Stimulated activated CD4-positive, alpha-beta T cell treated with anti-CD3 and anti-CD28 coated beads, Interleukin-2, amount 100 ng/mL, for 48 hours (primary cell): ENCODE data around the gene LHX6.

Experiments
- DNase-seq, 2 donors: peaks; one replicate each; pipeline ENCODE4 v3.0.0-alpha.2; 2020

Gene LHX6

DNA sequence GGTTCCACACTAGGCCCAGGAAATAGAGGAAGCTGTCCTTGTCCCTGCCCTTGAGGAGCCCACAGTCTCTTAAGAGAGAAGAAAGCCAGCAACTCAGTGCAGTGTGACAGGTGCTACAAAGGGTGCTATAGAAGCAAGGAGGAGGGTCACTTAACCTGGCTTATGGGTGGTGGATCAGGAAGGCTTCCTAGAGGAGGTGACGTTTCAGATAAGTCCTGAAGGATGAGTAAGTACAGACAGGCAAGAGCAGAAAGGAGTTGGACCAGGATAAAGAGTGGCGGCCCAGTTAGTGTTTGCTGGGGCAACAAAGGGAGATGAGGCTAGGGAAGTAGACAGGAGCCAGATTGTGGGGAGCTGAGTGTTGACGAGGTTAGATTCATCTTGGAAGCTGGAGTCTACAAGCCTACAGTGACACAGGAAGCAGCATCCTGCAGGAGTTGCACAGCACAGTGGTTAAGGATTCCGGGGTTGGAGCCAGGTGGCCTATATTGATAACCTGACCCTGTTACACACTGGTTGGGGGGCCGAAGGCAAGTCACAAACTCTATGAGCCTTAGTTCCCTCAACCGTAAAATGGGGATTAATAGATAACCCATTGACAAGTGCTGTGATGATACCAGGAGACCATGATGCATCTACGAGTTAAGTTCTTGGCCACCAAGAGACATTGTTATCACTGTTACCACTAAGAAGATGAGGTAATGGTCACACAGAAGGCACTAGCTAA, 5.4 kb upstream of the LHX6 start:
- no peak for DNase-seq

DNA sequence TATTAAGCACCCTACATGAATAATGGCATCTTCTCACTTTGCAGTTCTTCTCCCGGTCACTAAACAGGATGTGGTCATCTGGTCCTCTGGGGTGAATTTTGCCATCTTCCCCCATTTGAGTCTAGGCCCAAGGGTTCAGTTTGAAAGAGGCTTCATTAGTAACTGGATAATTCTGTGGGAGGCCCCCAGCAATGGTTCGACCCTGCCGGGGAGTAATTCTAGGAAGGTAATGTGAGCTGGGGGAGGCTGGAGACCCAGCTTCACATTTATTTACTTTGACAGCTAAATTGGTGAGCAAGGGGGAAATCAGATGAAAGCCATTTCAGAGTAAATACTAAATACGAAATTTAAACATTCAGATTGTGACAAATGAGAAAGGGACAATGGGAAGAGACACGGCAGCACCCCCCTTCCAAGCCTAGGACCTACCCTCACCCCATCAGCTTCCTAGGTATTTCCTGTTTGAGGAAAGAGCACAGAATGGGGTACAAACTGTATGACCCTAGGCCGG, 4.1 kb upstream of the LHX6 start:
- DNase-seq: no peak

DNA sequence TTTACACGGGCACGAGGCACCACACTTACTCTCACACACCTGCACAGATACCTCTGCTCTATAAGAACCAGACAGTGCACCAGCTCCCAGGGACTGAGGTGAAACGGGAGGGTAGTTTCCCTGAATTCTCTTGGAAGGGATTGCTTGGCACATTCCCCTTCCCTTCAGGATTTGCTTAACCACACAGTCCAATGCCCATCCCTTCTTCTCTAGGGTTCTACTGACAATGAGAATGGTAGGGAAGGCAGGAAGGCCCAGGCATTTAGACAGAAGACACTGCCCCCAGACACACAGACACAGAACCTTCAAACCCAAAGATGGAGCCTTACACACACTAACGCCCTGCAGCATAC, 704 bp upstream of the LHX6 start:
- DNase-seq: no peak

DNA sequence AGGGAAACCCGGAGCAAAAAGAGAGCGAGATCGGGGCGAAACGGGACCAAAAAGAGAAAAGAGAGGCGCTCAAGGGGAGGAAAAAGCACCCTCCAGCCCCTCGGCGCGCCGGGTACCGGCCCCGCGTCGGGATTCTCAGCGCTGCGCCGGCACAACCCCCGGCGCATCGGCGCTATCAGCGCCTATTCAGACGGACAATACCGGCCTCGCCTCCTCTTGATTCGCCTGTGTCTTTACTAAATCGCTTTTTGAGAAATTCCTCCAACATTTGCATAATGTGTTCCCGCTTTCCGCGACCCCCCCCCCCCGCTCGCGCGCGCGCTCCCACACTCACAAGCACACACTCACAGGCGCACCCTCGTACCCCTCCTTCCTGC, 578 bp downstream of the LHX6 start:
- DNase-seq: no peak

DNA sequence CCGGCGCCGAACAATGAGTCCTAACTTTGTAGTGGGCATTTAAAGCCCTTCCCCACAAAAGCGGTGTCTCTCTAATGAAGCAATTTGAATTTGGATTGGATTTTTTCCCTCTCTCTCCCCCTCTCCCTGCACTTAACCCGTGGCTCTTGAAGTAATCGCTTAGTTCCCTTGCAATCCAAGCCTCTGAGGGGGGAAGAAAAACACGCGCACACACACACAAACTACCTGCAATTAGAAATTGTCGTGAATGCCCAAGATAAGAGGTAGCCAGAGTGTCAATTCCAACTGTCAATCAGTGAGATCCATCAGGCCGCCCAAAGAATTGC, 1.2 kb downstream of the LHX6 start:
- DNase-seq: no peak

DNA sequence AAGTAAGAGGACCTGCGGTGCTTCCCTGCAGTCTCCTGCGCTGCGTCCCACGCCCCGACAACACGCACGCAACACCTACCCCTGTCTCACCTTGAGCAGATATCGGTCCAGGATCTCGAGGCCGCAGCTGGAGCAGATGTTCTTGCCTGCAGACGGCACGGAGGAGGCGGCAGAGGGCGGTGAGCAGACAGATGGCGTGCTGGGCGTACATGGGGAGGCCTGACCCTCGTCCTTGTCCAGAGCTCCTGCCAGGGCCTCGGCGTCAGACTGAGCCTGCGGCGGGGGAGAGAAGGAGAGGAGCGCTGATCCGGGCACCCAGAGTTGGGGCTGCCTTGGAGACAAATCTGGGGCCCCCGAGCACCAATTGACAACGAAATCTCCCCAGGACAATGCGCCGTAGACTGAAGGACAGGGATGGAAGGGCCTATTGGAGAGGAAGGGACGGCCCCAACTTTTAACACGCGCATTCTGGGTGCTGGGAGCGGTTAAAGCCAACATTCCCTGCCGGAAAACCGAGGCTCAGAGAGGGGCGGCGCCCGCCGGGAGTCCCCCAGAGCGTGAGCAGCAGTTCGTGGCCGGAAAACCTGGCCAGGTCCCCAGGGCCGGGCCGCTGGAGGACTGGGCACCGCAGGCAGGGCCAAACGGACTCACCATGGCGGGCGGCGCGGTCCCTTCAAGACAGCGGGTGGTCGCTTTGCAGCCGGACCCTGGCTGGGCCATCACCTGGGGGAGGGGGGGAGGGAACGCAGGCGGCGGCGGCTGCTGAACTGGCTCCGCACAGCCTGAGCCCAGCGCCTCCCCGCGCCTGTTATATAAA, 1.8 kb downstream of the LHX6 start:
- DNase-seq: no peak

DNA sequence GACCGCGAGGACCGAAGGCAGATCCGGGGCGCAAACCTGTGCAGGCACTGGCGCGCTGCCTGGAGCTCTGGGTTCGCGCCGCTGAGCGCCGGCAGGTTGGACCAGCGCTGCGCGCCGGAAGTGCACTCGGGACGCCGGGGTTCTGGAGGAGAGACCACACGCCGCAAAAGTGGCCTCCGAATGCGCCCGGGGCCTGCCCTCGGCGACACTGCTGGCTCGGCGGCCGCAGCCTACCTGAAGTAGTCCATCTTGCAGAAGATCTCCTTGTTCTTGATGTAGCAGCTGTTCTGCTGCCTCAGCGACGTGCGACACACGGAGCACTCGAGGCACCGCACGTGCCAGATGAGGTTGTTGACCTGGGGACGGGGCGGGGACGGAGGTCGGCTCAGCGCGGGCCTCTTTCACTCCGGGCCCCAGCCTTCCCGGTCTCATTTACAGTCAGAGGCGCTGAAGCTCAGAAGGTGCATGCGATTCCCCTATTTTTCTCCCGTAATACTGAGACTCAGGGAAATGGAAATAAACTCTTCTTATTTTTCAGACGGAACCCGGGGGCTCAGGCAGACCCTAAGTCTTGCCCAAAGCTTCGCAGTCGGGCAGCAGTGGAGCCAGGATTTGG, 2.5 kb downstream of the LHX6 start:
- no peak for DNase-seq

DNA sequence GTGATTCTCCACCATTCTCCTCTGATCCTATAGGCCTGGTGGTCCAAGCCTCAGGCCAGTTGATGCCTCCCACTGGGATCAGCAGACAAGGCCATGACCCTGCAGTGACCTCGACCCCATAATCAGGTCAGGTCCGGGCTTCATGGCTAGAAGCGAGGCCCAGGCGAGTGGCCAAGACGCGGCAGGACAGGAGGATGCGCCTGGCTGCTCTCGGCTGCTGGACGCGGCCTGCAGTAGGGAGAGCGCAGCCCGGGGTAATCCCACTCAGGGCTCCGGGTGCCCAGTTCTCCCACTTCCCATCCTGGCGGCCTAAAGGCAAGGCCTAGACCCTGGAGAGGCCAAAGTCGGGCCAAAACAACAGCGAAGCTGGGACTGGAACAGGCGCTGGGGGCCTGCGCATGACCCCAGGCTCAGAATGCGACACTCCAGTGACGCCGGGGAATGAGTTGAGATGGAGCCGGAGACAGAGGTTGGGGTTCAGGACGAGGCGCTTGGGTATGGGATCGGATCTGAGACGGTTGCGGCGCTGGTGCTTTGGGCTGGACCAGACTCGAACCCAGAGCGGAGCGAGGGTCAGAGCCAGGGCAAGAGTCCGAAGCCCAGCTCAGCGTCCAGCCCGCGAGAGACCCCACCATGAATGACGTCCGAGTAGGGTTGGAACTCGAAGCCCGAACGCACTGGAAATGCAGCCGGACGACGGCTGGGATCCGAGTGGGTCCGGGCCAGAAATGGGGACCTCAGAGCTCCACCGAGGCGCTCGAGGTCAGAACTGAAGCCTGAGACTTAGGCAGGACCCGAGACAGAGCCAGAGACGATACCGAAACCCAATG, 3.2 kb downstream of the LHX6 start:
- no peak for DNase-seq

DNA sequence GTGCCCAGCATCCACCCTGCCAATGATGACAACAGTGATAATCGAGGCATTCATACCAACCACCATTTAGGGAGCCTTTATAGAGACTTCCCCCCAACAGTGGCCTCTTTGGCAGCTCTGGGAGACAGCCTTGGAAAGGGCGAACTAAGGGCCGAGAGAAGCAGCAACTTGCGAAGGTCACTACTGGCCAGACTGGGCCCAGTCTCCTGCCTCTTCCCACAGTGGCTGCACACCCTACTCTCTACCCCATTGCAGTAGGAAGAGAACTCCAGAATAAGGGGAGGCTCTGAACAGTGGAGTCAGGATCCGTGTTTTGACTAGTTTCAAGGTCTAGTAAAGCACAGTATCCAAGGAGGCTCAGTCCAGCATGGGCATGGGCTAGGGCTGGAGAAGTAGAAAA, 5.3 kb downstream of the LHX6 start:
- no peak for DNase-seq

DNA sequence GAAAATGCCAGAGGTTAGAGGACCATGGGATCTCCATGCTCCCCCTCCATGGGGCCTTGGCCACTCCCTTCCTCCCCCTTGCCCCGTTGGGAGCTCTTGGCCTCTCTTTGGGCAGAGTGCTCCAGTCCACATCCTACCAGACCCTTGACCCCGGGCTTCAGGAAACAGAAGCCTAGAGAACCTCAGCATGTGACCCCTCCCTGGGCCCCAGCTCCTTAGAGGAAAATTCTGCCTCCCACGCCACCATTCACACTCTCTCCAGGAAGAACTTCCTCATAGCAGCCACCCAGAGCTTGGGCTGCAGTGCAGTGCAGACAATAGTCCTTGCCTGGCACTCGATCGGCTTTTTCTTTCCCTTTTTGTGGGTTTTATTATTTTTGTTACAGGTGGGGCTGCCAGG, 6.0 kb downstream of the LHX6 start:
- no peak for DNase-seq

DNA sequence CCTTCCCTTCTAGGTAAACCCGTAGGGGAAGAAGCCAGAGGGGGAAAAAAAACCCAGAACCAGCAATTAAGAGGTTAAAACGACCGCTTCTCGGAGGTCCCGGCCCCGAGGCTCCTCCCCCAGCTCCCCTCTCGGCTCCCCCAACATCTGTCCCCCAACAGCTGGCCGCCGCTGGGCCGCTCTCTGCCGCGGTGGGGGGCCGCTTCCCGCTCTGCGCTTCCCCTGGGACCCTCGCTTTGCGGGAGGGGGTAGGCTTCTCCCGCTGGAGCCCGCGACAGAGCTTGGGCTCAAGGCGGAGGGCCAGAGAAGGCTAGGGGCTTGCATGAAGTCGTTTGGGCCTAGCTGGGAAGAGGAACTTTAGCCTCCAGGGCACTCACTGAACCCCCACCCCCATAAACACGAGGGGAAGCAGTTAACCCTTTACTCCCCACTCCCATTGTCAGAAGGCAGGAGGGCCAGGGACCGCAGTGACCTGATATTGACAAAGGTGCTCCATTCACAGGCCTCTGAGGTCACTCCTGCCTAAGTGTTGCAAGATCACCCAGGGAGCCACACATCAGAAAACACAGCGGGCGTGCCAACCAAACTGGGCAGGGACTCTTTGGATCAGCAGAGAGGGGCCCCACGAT, 7.5 kb downstream of the LHX6 start:
- DNase-seq: no peak

DNA sequence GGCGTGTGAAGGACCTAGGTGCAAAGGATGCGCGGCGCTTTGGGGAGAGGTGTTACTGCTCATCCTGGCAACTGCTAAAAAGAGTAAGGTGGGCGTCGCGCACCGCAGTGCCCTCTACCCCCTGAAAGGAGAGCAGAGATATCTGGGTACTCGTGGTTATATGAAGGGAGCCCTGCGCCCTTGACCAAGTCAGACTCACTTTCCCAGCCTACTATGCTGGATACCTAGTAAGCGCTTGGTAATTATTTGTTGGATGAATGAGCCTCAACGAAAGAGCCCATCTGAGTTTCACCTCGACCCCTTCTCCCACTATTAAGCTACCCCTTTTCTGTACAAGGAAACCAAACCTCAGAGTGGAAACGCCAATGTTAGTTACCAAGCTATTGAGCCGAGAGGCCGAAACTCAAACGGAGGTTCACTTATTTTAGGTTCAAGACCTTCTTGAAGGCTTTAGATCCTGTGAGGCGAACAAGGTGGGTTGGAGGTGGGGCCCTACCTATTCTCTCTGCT, 8.0 kb downstream of the LHX6 start:
- no peak for DNase-seq

DNA sequence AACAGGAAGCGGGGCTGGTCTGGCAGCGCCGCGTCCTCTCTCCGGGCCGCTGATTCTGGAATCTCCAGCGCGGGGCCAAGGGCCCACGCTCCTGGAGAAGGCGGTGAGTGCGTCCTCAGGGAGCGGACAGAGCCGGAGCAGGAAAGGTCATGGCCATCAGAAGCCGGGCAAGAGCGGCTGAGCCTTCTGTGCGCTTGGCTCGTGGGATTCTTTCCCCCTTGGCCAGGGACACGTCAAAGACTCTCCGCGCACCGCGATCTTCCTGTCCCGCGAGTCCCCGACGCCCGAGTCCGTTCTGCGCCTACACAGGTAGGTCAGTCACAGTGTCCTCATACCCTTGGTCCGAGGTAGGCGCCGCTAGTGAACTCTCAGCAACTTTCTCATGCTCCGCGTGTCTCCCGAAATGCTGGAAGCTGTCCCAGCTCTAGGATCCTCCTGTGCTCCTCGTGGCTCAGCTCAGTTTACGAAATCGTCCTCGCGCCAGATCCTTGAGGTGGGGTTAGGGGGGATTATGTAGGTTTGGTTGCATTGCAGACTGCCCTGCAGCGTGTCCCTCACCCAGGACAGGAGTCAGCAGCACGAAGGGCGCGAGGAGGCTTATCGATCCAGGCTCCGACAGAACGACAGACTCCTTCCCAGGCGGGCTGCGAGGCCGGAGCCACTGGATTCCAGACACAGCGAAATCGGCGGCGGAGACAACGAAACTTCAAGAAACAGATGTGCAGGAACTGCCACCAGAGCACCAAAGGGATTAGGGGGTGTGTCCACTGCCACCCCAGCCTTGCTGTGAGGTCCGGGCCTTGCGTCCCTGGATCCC, 8.7 kb downstream of the LHX6 start:
- no peak for DNase-seq

DNA sequence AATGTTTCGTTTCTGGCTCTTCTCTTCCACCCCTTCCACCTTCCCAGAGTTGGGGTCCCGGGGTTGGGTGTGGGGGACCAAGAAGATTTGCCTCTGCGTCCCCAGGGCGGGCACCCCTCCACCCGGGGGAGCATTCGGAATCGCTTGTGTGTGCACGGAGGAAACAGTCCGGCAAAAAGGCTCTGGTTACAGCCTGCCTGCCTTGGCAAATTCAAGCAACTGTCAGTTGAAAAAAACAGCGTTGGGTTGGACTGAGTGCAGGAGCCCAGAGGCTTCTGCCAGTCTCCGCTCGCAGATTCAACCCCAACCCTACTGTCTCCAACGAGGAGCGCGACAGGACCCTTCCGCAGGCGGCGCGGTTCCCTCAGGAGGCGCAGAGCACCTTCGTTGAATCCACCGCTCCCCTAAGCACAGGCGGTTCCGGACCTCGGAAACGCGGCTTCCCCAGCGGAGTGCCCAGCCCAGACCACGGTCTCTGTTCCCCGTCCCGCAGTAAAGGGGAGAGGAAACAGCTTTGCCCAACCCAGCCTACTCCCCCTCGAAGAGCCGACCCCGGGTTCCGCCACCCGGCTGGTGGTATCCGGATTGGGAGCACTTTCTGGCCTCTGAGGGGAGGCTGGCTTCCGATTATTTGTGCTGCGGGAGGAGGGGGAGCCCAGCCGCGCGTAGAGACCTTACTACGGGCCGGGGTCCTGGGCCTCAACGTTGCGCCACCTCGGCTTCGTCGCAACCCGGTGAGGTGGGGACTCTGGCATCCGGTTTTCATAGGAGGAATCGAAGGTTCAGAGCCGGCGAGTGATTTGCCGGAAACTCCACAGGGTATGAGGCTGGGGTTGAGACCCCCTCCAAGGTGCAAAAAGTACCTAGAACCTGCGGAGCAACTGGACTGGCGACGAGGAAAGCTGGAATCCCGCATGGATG, 9.6 kb downstream of the LHX6 start:
- DNase-seq: no peak

DNA sequence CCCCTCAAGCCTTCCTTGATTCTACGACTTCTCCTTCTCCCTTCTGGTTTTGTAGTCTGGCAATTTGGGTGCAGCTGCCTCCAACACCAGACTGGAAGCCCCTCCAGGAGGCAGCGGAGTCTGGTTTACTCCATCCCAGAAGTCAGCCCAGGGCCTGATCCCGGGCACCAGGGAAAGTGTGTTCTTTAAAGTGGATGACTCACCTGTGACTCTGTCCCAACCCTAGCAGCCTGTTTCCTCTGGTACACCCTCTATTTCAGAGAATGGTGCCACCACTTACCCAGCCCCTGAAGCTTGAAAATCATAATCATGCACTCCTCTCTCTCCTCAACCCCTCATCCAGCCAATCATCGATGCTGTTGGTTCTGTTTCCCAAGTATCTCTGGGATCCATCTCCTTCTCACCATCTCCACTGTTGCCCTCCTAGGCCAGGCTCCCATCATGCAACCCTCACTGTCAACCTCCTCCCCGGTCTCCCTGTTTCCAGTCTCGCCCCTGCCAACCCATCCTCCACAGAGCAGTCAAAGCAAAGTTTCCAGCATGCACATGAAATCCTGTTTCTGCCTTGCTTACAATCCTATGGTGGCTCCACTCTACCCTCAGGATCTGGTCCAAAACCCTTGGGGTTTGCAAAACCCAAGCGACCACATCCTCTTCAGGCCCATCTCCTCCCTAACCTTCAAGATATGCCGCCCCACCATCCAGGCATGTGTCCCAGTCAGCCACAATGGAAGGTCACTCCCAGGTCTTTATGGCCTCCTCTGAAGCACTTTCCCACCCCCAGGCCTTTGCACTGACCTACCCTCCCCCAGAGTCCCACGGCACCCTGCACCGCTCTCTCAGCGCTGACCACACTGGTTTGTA, 10.5 kb downstream of the LHX6 start:
- DNase-seq: no peak

DNA sequence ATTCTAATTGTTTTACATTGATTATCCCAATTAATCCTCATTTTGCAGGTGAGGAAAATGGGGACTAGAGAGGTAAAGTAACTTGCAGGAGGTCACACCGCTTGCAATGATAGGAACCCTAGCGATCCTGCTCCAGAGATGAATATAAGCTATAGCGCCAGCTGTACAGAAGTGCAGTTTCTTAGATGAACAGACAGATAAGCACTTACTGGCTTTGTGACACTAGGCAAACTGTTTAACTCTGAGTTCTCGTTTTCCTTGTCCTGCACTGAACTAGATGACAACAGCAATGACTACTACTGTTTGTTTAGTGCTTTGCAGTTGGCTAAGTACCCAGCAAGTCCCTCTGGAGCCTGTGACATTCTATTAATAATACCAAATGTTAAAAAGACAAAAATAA, 11.1 kb downstream of the LHX6 start:
- no peak for DNase-seq

DNA sequence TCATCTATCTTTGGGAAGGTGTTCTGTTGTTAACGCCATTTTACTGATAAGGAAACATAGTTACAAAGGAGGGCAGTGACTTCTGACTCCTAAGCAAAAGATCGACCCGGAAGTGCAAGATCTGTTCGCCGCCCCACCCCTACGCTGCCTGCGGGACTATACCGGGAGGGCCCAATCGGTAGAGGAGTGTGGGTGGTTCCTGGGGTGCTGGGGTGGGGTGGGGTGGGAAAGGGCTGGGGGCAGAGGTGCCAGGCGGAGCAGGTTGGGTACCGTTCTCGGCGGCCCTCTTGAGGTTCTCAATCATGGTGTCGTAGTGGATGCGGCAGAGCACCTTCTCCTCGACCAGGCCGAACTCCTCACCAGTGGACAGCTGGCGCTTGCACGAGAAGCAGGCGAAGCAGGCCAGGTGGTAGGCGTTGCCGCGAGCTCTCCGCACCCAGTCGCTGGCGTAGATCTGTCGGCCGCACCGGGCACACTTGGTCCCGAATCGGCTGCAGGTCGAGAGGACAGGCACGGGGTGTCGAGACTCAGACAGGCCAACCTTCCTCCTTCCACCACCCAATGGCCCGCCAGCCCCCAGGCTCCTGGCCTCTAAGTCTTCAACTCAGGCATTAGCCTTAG, 11.8 kb downstream of the LHX6 start:
- DNase-seq: no peak

DNA sequence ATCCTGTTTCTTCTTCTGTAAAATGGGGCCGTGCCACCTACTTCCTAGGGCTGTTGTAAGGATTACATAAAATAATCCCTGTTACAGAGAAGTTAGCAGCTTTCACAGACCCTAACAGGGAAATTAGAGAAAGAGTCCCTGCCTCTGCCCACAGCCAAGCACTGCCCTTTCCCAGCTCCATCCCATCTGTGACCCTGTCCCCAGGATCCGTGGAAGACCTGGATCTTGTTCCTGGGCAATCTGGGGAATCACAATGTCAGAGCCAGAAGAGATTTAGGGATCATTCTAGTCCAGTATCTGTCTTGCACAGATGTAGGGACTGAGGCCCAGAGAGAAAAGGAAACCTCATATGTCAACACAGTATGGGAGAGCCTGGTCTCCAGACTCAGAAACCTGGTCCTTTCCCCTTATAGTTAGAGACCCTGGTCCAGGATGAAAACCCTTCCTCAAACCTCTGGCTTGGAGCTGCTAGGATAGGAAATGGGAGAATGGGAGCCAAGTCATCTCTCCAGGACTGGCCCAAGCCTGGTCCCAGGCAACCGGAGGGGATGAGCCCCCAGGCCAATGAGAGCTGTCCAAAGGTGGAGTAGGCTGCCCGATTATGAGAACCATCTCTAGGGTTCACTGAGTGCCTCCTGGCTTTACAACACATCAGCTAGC, 12.5 kb downstream of the LHX6 start:
- DNase-seq: no peak

DNA sequence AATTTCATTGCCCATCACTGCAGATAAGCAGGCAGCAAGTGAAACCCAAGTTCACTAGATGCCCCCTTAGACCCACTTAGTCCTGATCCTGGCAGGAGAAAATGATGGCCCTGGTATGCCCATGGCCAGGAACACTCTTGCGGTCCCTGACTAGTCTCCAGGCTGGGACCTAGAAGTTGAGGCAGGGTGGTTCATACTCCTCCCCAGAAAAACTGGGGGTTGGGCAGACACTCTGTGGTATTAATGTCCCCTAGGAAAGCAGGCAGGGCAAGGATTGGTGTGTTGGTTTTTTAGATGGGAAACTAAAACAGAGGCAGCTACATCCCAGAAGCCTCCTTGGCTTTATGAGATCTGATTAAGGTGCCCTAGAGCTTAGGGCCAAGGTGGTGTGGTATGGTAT, 13.1 kb downstream of the LHX6 start:
- no peak for DNase-seq
